PFSK-1 (cell line): ENCODE results near the gene RPL41.

Experiments used
- POLR2AphosphoS5 ChIP-seq: IDR thresholded peaks from 2 replicates; pipeline ENCODE4 v1.6.1; 2012; ENCODE audit warnings: low read depth, mild to moderate bottlenecking, control low read depth, low read length, moderate library complexity
- REST ChIP-seq, 2 experiments: IDR thresholded peaks; 2 replicates each; pipeline versions ENCODE4 v1.6.1 to v1.8.0; 2011 to 2012; ENCODE audit warnings: low read depth in 2 of 2, low read length in 2 of 2, control low read depth in 1 of 2, inconsistent platforms in 1 of 2, mild to moderate bottlenecking in 1 of 2, moderate library complexity in 1 of 2; ENCODE audit not compliant: insufficient read depth in 1 of 2
- TAF1 ChIP-seq: IDR thresholded peaks from 2 replicates; pipeline ENCODE4 v1.6.1; 2012; ENCODE audit warnings: low read length, control low read depth, borderline replicate concordance; ENCODE audit not compliant: insufficient read depth

GRCh38 chr12:56102683-56103065, 13.8 kb upstream of the RPL41 start:
- TF ChIP-seq POLR2AphosphoS5 (no peak), TAF1 (no peak), REST (IDR thresholded peaks at IDR 0.05; ENCODE audit: insufficient read depth in 1 of 2, low read depth in 2 of 2, low read length in 2 of 2) (no peak)
